Natural killer cell (primary cell): ENCODE data around the gene C2. TPM values are rescaled to one million over a fixed set of nuclear protein-coding genes. Genes with fewer than 3 reads are reported as not detected.

Source experiments
- ATAC-seq, 3 donors: fragments of 150-1000 bp in 2 of 3; fragments of 200-7000 bp in 1 of 3; cut with Tn5 transposase; 1 replicate in 1 of 3; 2 replicates in 2 of 3; pipeline ENCODE4 v1.10.0; 2021; ENCODE audit warnings: mild to moderate bottlenecking in 2 of 3, moderate library complexity in 2 of 3
- DNase-seq, 2 donors: peaks; one replicate each; pipeline versions ENCODE4 v3.0.0 to v3.0.0-alpha.2; 2013 to 2021; ENCODE audit warnings: mixed read lengths in 1 of 2
- H3K27ac ChIP-seq: one replicate; pipeline ENCODE4 v1.5.1; 2013; ENCODE audit warnings: mild to moderate bottlenecking, low read length
- H3K27me3 ChIP-seq: one replicate; pipeline ENCODE4 v1.6.1; 2013; ENCODE audit warnings: low read length; ENCODE audit not compliant: control insufficient read depth, insufficient read depth
- H3K36me3 ChIP-seq: one replicate; pipeline ENCODE4 v1.6.1; 2013; ENCODE audit warnings: low read length; ENCODE audit not compliant: control insufficient read depth, insufficient read depth
- H3K4me1 ChIP-seq: one replicate; pipeline ENCODE4 v1.6.1; 2013; ENCODE audit warnings: low read length; ENCODE audit not compliant: control insufficient read depth, insufficient read depth
- H3K4me3 ChIP-seq: one replicate; pipeline ENCODE4 v1.5.1; 2013; ENCODE audit warnings: low read length
- H3K9me3 ChIP-seq: one replicate; pipeline ENCODE4 v1.6.1; 2013; ENCODE audit warnings: low read length; ENCODE audit not compliant: control insufficient read depth, insufficient read depth
- H3K27ac Mint-ChIP-seq, 2 donors: one replicate each; pipeline ENCODE4 v1.8.0; 2022; ENCODE audit warnings: mild to moderate bottlenecking in 2 of 2, mixed read lengths in 2 of 2, moderate library complexity in 1 of 2
- H3K27me3 Mint-ChIP-seq, 2 donors: one replicate each; pipeline ENCODE4 v1.8.0; 2022; ENCODE audit warnings: low read depth in 2 of 2, mixed read lengths in 2 of 2
- H3K36me3 Mint-ChIP-seq: one replicate; pipeline ENCODE4 v1.8.0; 2022; ENCODE audit warnings: mixed read lengths
- H3K4me1 Mint-ChIP-seq, 2 donors: one replicate each; pipeline ENCODE4 v1.8.0; 2022; ENCODE audit warnings: mixed read lengths in 2 of 2
- H3K4me3 Mint-ChIP-seq: one replicate; pipeline ENCODE4 v1.8.0; 2022; ENCODE audit warnings: mild to moderate bottlenecking, moderate library complexity, mixed read lengths
- H3K9me3 Mint-ChIP-seq, 2 donors: one replicate each; pipeline ENCODE4 v1.8.0; 2022; ENCODE audit warnings: mixed read lengths in 2 of 2
- WGBS: methylation state at CpG from one replicate; pipeline ENCODE4 v1.1.7; 2013; ENCODE audit warnings: missing lambda C conversion rate; ENCODE audit not compliant: insufficient coverage; 5-methylcytosine and 5-hydroxymethylcytosine counted together
- intact Hi-C: fragments of 100-400 bp; cut with micrococcal nuclease; formaldehyde crosslinking; loops from one replicate; pipeline ENCODE4 v1.14.2; 2022
- total RNA-seq, 4 donors: library from RNA; stranded (reverse); fragments of 120-200 nt in 1 of 4; gene quantifications; one replicate each; pipeline versions ENCODE4 v1.2.3 to v1.2.4, GENCODE V29; 2013 to 2022
- TF ChIP-seq, protein P1 (sequence below): fragments of 200-600 bp; IDR thresholded peaks from one replicate; pipeline ENCODE4 v1.8.0; 2022; ENCODE audit warnings: antibody characterized with exemption

The C2 gene
- total RNA-seq, 3 donors from 2014 or later (not counting 1 experiment from before 2014, with no cell fraction given) = 0.55 to 1.3 (median 1.0) TPM

DNA sequence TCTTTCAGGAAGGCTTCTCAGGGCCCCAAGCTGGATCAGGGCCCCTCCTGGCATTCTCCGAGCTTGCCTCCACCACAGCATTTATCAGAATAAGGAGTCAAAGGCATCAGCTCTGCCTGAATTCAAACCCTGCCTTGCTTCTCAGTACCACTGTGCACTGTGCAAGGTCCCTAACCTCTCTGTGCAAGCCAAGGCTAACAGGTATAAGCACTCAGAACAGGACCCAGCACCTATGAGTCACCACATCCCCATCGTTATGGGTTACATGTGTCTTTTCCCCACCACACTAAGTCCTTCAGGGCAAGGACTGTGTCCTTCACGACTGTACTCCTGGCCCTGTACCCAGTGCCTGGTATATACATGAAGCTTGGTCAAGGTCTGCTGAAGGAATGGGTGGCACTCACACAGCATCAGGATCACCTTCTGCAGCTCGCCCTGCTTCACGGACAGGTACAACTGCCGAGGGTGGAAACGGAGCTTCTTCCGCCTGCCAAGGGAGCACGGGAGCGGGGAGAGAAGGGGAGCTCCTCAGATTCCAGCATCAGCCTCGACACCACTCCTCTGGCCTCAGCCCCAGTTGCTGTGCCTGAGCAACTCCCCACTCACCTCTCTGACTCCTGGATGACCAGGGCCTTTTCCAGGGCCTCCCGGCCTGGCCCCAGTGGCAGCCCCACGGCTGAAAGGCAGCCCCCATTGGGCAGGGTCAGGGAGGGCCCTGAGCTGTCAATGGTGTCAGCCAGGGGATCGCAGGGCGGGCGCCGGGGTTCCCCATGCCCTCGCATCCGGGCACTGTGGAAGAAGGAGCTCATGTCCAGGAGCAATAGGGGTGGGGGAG lies 40.1 kb upstream of the C2 start:
- Mint-ChIP-seq H3K27ac (no peak overlapping the region), H3K4me1 (peaks cover 0 to 6% of the 10 kb centered on the region in 2 donors), H3K36me3 (peaks cover 14% of the 10 kb centered on the region), H3K27me3 (no peaks in the 10 kb centered on the region), H3K4me3 (no peak overlapping the region), H3K9me3 (no peaks in the 10 kb centered on the region)
- DNase-seq (no peak), ATAC-seq (no peak)
- no peaks in the 10 kb centered on the region for H3K27me3 ChIP-seq
- no peaks in the 10 kb centered on the region for H3K9me3 ChIP-seq
- intact Hi-C loops = no loop called here
- WGBS = 96% methylated on average over 19 of the region's 19 CpGs
- peaks cover 69% of the 10 kb centered on the region for H3K36me3 ChIP-seq
- no peaks in the 10 kb centered on the region for H3K4me1 ChIP-seq
- no peak overlapping the region for H3K27ac ChIP-seq
- TF ChIP-seq, protein P1, sequence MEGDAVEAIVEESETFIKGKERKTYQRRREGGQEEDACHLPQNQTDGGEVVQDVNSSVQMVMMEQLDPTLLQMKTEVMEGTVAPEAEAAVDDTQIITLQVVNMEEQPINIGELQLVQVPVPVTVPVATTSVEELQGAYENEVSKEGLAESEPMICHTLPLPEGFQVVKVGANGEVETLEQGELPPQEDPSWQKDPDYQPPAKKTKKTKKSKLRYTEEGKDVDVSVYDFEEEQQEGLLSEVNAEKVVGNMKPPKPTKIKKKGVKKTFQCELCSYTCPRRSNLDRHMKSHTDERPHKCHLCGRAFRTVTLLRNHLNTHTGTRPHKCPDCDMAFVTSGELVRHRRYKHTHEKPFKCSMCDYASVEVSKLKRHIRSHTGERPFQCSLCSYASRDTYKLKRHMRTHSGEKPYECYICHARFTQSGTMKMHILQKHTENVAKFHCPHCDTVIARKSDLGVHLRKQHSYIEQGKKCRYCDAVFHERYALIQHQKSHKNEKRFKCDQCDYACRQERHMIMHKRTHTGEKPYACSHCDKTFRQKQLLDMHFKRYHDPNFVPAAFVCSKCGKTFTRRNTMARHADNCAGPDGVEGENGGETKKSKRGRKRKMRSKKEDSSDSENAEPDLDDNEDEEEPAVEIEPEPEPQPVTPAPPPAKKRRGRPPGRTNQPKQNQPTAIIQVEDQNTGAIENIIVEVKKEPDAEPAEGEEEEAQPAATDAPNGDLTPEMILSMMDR = no peak
- H3K4me3 ChIP-seq = no peak overlapping the region

DNA sequence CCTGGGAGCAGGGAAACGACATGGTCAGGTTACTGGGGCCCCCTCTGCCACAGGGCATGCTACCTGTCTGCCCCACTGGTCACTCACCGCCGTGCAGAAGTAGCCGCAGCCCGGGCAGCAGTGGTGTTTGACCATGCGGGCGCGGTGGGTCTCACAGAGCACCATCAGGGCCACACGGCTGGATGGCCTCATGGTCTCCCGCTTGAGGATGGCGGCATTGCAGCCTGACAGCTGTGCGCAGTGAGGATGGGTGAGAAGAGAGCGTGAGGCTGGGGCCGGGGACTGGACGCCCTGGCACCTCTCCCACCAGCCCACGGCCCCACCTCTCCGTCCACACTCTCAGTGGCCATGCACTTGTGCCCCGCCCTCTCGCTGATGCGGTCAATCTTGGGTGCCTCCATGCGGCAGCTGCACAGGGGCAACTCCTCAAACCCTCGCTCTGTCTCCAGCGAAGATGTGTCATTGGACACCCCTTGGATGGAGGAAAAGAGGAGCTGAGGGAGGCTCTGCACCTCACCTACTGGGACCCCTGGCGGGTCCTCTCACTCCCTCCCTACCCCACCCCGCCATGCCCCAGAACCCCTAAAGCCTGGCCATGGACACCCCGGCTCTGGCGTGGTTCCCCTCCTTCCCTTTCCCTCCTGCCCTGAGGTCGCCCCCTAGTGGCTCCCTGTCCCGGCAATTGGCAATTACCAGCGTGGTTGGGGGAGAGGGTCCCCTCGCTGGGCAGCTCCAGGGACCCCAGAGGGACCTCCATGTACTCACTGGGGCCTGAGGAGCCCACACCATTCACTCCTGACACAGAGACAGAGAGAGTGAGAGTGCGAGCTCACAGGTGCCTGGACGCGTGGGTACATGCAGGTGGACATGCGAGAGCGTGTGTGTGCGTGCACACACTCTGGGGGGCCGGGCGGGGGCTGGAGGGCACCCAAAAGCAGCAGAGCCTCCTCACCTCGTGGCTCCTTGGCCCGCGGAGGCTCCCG lies 39.0 kb upstream of the C2 start:
- DNase-seq = peak in 1 of 2 donors; percentile 72
- TF ChIP-seq, protein P1 = peak; percentile 69
- H3K27me3 Mint-ChIP-seq = no peaks in the 10 kb centered on the region
- H3K9me3 Mint-ChIP-seq = no peaks in the 10 kb centered on the region
- Histone ChIP-seq H3K27me3 (no peaks in the 10 kb centered on the region), H3K4me1 (no peaks in the 10 kb centered on the region), H3K9me3 (no peaks in the 10 kb centered on the region), H3K27ac (no peak overlapping the region), H3K36me3 (peaks cover 68% of the 10 kb centered on the region), H3K4me3 (no peak overlapping the region)
- peak in 2 of 3 donors; percentile 56 to 62 for ATAC-seq
- no peak overlapping the region for H3K4me3 Mint-ChIP-seq
- no peak overlapping the region for H3K27ac Mint-ChIP-seq
- H3K4me1 Mint-ChIP-seq = peaks cover 7% of the 10 kb centered on the region in 2 donors
- WGBS = 84% methylated on average over 42 of the region's 43 CpGs
- intact Hi-C loops = no loop called here
- peaks cover 14% of the 10 kb centered on the region for H3K36me3 Mint-ChIP-seq

DNA sequence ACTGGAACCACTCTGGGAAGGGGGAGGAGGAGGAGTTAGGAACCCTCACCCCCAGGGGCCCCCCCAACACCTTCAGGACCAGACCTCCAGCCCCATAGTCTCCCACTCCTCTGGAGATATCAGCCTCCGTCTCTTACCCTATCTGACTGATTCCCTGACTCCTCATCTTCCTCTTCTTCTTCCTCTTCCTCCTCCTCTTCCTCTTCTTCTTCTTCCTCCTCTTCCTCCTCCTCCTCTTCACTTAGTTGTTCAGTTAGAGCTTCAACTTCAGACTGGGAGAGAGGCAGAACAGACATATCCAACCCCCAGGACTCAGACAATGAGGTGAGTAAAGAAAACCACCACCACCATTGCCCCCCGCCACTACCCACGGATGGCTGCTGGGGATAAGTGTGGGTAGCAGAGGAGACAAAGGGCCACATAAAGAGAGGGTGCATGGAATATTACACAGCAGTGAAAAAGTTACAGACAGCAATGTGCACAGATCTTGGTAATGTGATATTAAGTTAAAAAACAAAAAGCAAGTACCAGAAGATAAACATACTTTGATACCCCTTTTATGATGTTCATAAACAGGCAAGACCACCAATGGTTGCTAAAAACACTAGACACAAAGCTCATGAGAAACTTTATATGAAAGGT lies 38.1 kb upstream of the C2 start:
- no peaks in the 10 kb centered on the region for H3K9me3 Mint-ChIP-seq
- H3K27me3 ChIP-seq = no peaks in the 10 kb centered on the region
- peaks cover 7% of the 10 kb centered on the region in 2 donors for H3K4me1 Mint-ChIP-seq
- 95% methylated on average over 3 of the region's 3 CpGs for WGBS
- H3K27me3 Mint-ChIP-seq = no peaks in the 10 kb centered on the region
- no peak overlapping the region for H3K27ac ChIP-seq
- H3K4me1 ChIP-seq = no peaks in the 10 kb centered on the region
- TF ChIP-seq, protein P1 = no peak
- H3K27ac Mint-ChIP-seq = no peak overlapping the region
- ATAC-seq (no peak), DNase-seq (no peak)
- peaks cover 61% of the 10 kb centered on the region for H3K36me3 ChIP-seq
- no peaks in the 10 kb centered on the region for H3K9me3 ChIP-seq
- intact Hi-C loops = no loop called here
- H3K4me3 ChIP-seq = no peak overlapping the region
- no peak overlapping the region for H3K4me3 Mint-ChIP-seq
- peaks cover 14% of the 10 kb centered on the region for H3K36me3 Mint-ChIP-seq
